ENCODE results near the gene INCA1. TPM values are rescaled to one million over a fixed set of nuclear protein-coding genes. Genes with fewer than 3 reads are reported as not detected.

The INCA1 gene
- total and polyA plus RNA-seq, 2 donors (not counting 3 experiments of a cell fraction or from before 2014, with no cell fraction given), result 0.71 to 1.0 TPM

- no peak overlapping the region for H3K27ac ChIP-seq (ENCODE audit: insufficient read depth, low read depth, low read length)
- H3K9me1 ChIP-seq (replicated peaks; ENCODE audit: control insufficient read depth, extremely low read depth, insufficient read depth, low read length), result no peaks in the 10 kb centered on the region
- ChIA-PET CTCF (interaction anchor here (0.9 to 2.0 kb wide), 3 partner anchors 21 to 42 kb away, joined by 3 to 8 read pairs (median 4); partner anchors contain the start of genes CAMTA2 and SPAG7), POLR2A (interaction anchor here (1.7 kb wide), 1 partner anchor 21 kb away, joined by 5 read pairs; the partner anchor contains the start of gene SPAG7)
- intact Hi-C loops (cut with micrococcal nuclease) (loop anchor here (1.0 kb wide), 1 partner anchor 40 kb away; no protein-coding TSS in a partner anchor), dilution Hi-C loops (cut with MboI; ENCODE audit: extremely low pct_ligation_motif_present, low sequenced_read_pairs) (no loop called here)
- DNase-seq (ENCODE audit: low read depth, low spot score) (no peak), FAIRE-seq (peak; percentile 35)
- no TSS peak for BruUV-seq (replicated peaks)
- peak overlapping the region; percentile 7 for H3K9ac ChIP-seq (replicated peaks; ENCODE audit: extremely low read depth, insufficient read depth, low read length)
- H3K4me2 ChIP-seq (ENCODE audit: insufficient read depth, low read length), result peak overlapping the region; percentile 93
- H3K4me1 ChIP-seq (ENCODE audit: control insufficient read depth, extremely low read depth, insufficient read depth, low read length), result peaks cover 35% of the 10 kb centered on the region
- H3K79me2 ChIP-seq (ENCODE audit: control insufficient read depth, insufficient read depth, low read length), result peaks cover 73% of the 10 kb centered on the region
- no peaks in the 10 kb centered on the region for H4K20me1 ChIP-seq (replicated peaks; ENCODE audit: control insufficient read depth, extremely low read depth, insufficient read depth, low read length)
- H3K27me3 ChIP-seq (ENCODE audit: control insufficient read depth in 2 of 2, insufficient read depth in 2 of 2, low read length in 2 of 2), result no peaks in the 10 kb centered on the region
- H3K4me3 ChIP-seq (replicated peaks in 1 of 3; ENCODE audit: insufficient read depth in 1 of 3, low read depth in 1 of 3, low read length in 3 of 3), result peak overlapping the region in 2 of 3 experiments; percentile 4 to 86
- H3K9me3 ChIP-seq (replicated peaks; ENCODE audit: control insufficient read depth, insufficient read depth, low read length), result no peaks in the 10 kb centered on the region
- peaks cover 13 to 28% of the 10 kb centered on the region in 2 experiments for H3K36me3 ChIP-seq (ENCODE audit: control insufficient read depth in 2 of 2, extremely low read depth in 1 of 2, insufficient read depth in 2 of 2, low read length in 2 of 2)
- no peak overlapping the region for H2AFZ ChIP-seq (ENCODE audit: low read depth, low read length)
- TF ChIP-seq FOS (IDR thresholded peaks at IDR 0.05; ENCODE audit: borderline replicate concordance, insufficient read depth, low read length) (no peak), POLR2A (IDR thresholded peaks at IDR 0.05; ENCODE audit: low read depth, low read length) (no peak), MYC (IDR thresholded peaks at IDR 0.05; ENCODE audit: low read depth, low read length) (no peak), EZH2 (IDR thresholded peaks at IDR 0.05; ENCODE audit: borderline replicate concordance, low read depth, low read length, severe bottlenecking) (no peak), GATA2 (IDR thresholded peaks at IDR 0.05; ENCODE audit: insufficient read depth, insufficient read length, low read depth, low read length) (no peak), POLR2AphosphoS5 (IDR thresholded peaks at IDR 0.05; ENCODE audit: insufficient read depth, low read depth, low read length) (no peak), JUN (IDR thresholded peaks at IDR 0.05; ENCODE audit: borderline replicate concordance, insufficient read depth, insufficient read length, low read depth) (no peak), MAX (IDR thresholded peaks at IDR 0.05; ENCODE audit: insufficient read depth, insufficient read length) (no peak), CTCF (IDR thresholded peaks at IDR 0.05; ENCODE audit: extremely low read depth in 1 of 2, insufficient read depth in 1 of 2, low read depth in 1 of 2, low read length in 2 of 2) (no peak)
Measured at GRCh38 chr17:4945944-4946280, 51.4 kb downstream of the INCA1 start.
